WTC11 (cell line): Measurements from ENCODE around the gene KIRREL3.

ENCODE experiments used
- ATF1 ChIP-seq: sonication (generic); formaldehyde crosslinking; IDR thresholded peaks from 2 replicates; pipeline ENCODE4 v1.8.1; 2023; ENCODE audit warnings: mild to moderate bottlenecking, moderate library complexity, missing genetic modification reagents
- ESRRA ChIP-seq: sonication (generic); formaldehyde crosslinking; IDR thresholded peaks from 2 replicates; pipeline ENCODE4 v1.8.1; 2022; ENCODE audit warnings: mild to moderate bottlenecking, missing genetic modification reagents, borderline replicate concordance
- TCF7 ChIP-seq: sonication (generic); formaldehyde crosslinking; IDR thresholded peaks from 2 replicates; pipeline ENCODE4 v1.8.0; 2022; ENCODE audit warnings: mild to moderate bottlenecking, low read depth, missing genetic modification reagents, moderate library complexity
- TEAD4 ChIP-seq: sonication (generic); formaldehyde crosslinking; IDR thresholded peaks from 2 replicates; pipeline ENCODE4 v1.8.0; 2022; ENCODE audit warnings: mild to moderate bottlenecking, missing genetic modification reagents
- TF ChIP-seq, protein P1 (sequence below): fragments of 200-600 bp; IDR thresholded peaks from 2 replicates; pipeline ENCODE4 v1.8.0; 2022; ENCODE audit warnings: antibody characterized with exemption

DNA sequence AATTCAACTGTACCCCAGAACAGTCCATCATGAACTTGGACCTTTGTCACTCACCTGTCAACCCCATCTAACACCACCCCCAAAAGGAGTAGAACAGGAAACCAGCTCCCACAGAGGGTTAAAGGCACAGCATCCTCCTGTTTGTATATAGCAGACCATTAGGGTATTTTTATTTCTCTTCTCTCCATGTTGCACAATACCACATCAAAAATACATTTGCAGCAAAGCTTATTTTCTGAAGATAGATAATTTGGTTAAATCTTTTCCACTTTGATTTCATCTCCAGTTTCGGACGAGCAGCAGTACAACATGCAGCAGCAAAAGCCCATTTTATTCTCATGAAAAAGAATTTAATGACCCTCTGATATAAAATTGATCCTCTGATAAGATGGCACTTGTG, 103.1 kb downstream of the KIRREL3 start:
- no peak for TF ChIP-seq TCF7 (CRISPR knock-in tag)
- TF ChIP-seq, protein P1, sequence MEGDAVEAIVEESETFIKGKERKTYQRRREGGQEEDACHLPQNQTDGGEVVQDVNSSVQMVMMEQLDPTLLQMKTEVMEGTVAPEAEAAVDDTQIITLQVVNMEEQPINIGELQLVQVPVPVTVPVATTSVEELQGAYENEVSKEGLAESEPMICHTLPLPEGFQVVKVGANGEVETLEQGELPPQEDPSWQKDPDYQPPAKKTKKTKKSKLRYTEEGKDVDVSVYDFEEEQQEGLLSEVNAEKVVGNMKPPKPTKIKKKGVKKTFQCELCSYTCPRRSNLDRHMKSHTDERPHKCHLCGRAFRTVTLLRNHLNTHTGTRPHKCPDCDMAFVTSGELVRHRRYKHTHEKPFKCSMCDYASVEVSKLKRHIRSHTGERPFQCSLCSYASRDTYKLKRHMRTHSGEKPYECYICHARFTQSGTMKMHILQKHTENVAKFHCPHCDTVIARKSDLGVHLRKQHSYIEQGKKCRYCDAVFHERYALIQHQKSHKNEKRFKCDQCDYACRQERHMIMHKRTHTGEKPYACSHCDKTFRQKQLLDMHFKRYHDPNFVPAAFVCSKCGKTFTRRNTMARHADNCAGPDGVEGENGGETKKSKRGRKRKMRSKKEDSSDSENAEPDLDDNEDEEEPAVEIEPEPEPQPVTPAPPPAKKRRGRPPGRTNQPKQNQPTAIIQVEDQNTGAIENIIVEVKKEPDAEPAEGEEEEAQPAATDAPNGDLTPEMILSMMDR: no peak
- TF ChIP-seq ATF1: no peak
- no peak for TF ChIP-seq TEAD4 (CRISPR knock-in tag)
- no peak for TF ChIP-seq ESRRA (CRISPR knock-in tag)
